HUES6 (cell line): ENCODE data around the gene BIRC7.

ENCODE experiments used
- H3K27ac ChIP-seq: 2 replicates; pipeline ENCODE4 v1.7.0; 2013; ENCODE audit warnings: low read depth, mild to moderate bottlenecking, low read length, inconsistent platforms
- H3K27me3 ChIP-seq: 2 replicates; pipeline ENCODE4 v1.6.1; 2013; ENCODE audit warnings: low read length; ENCODE audit not compliant: control insufficient read depth, insufficient read depth
- H3K36me3 ChIP-seq: 2 replicates; pipeline ENCODE4 v1.6.1; 2013; ENCODE audit warnings: low read length; ENCODE audit not compliant: control insufficient read depth, insufficient read depth
- H3K4me1 ChIP-seq: 2 replicates; pipeline ENCODE4 v1.6.1; 2013; ENCODE audit warnings: low read length; ENCODE audit not compliant: control insufficient read depth, insufficient read depth
- H3K4me3 ChIP-seq: 2 replicates; pipeline ENCODE4 v1.5.1; 2013; ENCODE audit warnings: low read depth, low read length
- H3K9ac ChIP-seq: one replicate; pipeline ENCODE4 v1.6.1; 2013; ENCODE audit warnings: mild to moderate bottlenecking, low read length
- H3K9me3 ChIP-seq: 2 replicates; pipeline ENCODE4 v1.6.1; 2013; ENCODE audit warnings: low read depth, low read length; ENCODE audit not compliant: control insufficient read depth, insufficient read depth

BIRC7 gene

DNA sequence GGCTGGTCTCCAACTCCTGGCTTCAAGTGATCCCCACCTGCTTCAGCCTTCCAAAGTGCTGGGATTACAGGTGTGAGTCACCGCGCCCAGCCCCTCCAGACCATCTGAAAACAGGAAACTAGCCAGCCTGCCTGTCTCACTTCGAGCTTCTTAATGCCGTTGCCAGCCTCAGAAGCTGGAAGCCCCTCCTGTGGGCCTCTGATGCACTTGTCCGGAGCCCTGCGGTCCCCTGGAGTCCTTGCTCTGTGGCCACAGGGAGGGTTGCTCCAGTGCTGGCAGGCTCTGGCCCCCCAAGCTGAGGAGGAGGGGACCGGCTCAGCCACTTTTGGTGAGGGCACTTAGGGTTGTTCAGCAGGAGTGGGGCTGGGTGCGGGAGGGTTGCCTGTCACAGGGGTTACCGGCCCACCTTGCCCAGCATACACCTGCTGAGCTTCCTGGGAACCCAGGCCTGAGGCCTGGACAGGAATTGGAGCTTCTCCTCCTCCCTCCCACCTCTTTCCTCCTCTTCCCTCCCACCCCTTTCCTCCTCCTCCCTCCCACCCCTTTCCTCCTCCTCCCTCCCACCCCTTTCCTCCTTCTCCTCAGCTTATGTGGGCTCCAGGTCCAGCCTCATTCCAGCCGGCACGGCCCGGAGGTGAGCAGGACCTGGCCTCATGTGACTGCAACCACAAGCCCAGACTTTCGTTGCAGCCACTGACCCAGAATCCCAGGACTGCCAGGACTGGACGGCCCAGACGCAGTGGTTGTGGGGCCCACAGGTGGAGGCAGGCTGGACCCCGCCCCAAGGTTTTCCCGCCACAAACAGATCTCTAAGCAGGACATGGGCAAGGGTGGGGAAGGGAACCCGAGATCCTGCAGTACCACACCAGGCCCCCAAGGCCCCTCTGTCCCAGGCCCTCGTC lies 9.4 kb upstream of the BIRC7 start:
- Histone ChIP-seq H3K4me3 (no peak overlapping the region), H3K27me3 (peaks cover 5% of the 10 kb centered on the region; the same call in 1 of the 2 replicates), H3K9me3 (no peaks in the 10 kb centered on the region), H3K27ac (no peak overlapping the region), H3K4me1 (peaks cover 42% of the 10 kb centered on the region), H3K36me3 (no peaks in the 10 kb centered on the region), H3K9ac (no peak overlapping the region)

DNA sequence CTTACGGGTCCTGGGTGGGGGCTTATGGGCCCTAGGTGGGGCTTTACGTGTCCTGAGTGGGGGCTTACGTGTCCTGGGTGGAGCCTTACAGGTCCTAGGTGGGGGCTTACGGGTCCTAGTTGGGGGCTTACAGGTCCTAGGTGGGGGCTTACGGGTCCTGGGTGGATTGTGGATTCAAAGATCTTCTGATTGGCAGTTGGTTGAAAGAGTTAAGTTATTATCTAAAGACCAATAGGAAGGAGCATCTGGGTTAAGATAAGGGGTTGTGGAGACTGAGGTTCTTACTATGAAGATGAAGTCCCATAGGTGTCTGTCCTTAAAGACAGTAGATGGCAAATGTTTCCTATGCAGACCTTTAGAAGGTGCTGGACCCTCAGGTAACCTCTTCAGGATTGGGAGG lies 8.4 kb upstream of the BIRC7 start:
- H3K4me1 ChIP-seq: peaks cover 48% of the 10 kb centered on the region

DNA sequence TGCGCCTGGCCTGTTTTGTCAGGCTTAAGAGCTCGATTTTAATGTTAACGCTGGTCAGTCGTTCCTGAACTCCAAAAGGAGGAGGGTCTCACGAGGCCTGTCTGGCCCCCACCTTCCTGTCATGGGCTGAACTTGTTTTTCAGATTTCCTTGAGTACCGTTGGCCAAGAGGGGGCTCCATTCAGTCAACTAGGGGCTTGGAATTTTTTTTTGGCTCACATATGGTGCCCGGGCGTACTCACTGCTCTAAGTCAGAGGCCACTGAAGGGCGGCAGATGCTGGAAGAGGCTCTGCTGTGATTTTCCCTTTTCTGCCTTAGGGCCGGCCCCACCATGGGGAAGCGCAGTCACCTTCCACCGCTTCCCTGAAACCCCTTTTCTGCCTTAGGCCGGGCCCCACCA lies 6.9 kb upstream of the BIRC7 start:
- Histone ChIP-seq H3K4me1 (peaks cover 61% of the 10 kb centered on the region), H3K27me3 (no peaks in the 10 kb centered on the region), H3K27ac (no peak overlapping the region), H3K9ac (no peak overlapping the region), H3K9me3 (no peaks in the 10 kb centered on the region), H3K36me3 (no peaks in the 10 kb centered on the region), H3K4me3 (no peak overlapping the region)

More for the DNA sequence above, 8.4 kb upstream of the BIRC7 start:
- Histone ChIP-seq H3K36me3 (no peaks in the 10 kb centered on the region), H3K9me3 (no peaks in the 10 kb centered on the region), H3K4me3 (no peak overlapping the region), H3K9ac (no peak overlapping the region), H3K27ac (no peak overlapping the region), H3K27me3 (no peaks in the 10 kb centered on the region)

DNA sequence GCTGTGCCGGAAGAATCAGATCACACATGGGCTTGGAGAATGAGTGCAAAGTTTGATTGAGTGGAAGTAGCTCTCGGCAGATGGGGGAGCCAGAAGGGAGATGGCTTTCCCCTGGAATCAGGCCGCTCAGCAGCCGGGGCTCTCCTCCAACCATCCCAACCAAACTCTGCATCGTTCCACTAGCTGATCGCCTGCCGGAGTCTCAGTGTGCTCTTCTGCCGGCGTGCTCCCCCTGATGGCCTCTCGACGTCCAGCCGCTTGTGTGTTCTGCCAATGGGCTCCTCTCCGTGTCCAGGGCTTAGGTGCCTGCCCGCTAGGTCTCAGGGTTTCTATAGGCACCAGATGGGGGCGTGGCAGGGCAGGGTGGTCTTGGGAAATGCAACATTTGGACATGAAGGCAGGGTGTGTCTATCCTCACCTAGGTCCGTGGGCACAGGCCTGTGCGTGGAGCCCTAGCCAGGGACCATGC lies 4.9 kb upstream of the BIRC7 start:
- Histone ChIP-seq H3K9me3 (no peaks in the 10 kb centered on the region), H3K27me3 (no peaks in the 10 kb centered on the region), H3K36me3 (no peaks in the 10 kb centered on the region), H3K9ac (no peak overlapping the region), H3K27ac (no peak overlapping the region), H3K4me3 (no peak overlapping the region), H3K4me1 (peaks cover 65% of the 10 kb centered on the region)

DNA sequence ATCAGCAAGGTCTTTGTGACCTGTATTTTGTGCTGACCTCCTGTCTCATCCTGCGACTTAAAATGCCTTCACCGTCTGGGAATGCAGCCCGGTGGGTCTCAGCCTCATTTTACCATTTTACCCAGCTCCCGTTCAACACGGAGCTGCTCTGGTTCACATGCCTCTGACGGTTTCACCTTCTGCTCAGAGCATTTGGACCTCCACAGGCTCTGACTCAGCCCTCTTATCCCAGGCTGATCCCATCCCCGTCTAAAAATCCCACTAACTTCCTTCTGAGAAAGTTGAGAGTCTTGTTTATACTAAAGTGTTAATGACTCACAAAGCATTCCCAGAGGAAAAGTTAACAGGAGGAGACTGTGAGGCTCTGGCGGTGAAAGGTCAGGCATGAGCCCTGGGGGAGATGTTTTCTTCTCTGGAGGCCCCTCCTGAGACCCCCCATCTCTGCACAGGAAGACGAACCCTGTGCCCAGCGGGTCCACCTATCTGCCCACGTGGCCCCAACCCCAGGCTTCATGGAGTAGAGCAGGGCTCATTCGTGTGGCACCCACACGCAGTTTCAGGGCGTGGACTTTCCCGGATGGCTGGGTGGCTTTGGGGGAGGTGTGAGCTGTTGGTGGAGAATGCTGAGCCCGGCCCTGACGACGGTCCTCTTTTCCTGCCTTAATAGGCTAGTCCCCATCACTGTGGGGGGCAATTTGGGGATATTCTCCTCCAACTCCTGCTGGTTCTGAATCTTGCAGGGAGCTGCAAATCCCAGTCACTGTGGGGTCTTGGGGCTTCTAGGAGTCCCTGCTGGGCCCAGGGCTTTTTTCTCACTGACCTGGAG lies 3.3 kb upstream of the BIRC7 start:
- peaks cover 64% of the 10 kb centered on the region for H3K4me1 ChIP-seq
- H3K4me3 ChIP-seq: no peak overlapping the region
- no peaks in the 10 kb centered on the region for H3K9me3 ChIP-seq
- peak overlapping the region; percentile 11 for H3K9ac ChIP-seq
- no peaks in the 10 kb centered on the region for H3K27me3 ChIP-seq
- no peaks in the 10 kb centered on the region for H3K36me3 ChIP-seq
- H3K27ac ChIP-seq: no peak overlapping the region; the same call in 1 of the 2 replicates

DNA sequence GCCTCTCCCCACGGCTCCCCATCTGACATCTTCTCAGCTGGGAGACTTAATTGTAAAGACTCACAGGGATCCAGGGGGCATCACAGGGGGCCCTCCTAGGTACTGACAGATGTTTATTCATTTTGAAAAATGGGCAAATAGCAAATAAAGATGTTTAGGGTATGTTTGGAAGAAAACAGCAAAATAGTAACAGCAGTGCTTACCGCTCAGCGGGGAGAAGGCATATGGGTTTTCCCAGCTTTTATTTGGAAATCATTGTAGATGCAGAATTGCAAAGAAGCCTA lies 2.7 kb upstream of the BIRC7 start:
- no peak overlapping the region for H3K4me3 ChIP-seq
- H3K27ac ChIP-seq: no peak overlapping the region
- no peaks in the 10 kb centered on the region for H3K27me3 ChIP-seq

DNA sequence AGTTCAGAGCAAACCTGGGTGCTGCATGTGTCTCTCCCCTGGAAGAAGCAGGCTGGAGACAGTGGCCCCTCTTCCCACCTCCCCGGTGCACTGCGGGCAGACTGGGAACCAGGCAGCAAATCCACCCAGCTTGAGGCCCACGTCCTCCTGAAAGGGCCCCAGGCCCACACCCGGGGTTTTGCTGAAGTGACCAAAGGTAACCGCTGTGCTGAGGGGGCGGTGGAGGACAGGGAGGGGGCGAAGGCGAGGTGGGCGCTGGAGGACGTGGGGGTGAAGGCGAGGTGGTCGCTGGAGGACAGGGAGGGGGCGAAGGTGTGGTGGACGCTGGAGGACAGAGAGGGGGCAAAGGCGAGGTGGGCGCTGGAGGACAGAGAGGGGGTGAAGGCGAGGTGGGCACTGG lies 1.8 kb upstream of the BIRC7 start:
- Histone ChIP-seq H3K9me3 (no peaks in the 10 kb centered on the region), H3K9ac (no peak overlapping the region), H3K4me3 (no peak overlapping the region), H3K27ac (no peak overlapping the region), H3K36me3 (no peaks in the 10 kb centered on the region), H3K27me3 (no peaks in the 10 kb centered on the region), H3K4me1 (peaks cover 57% of the 10 kb centered on the region)

More for the DNA sequence above, 2.7 kb upstream of the BIRC7 start:
- H3K9me3 ChIP-seq: no peaks in the 10 kb centered on the region
- H3K36me3 ChIP-seq: no peaks in the 10 kb centered on the region
- H3K9ac ChIP-seq: no peak overlapping the region
- H3K4me1 ChIP-seq: peaks cover 64% of the 10 kb centered on the region

DNA sequence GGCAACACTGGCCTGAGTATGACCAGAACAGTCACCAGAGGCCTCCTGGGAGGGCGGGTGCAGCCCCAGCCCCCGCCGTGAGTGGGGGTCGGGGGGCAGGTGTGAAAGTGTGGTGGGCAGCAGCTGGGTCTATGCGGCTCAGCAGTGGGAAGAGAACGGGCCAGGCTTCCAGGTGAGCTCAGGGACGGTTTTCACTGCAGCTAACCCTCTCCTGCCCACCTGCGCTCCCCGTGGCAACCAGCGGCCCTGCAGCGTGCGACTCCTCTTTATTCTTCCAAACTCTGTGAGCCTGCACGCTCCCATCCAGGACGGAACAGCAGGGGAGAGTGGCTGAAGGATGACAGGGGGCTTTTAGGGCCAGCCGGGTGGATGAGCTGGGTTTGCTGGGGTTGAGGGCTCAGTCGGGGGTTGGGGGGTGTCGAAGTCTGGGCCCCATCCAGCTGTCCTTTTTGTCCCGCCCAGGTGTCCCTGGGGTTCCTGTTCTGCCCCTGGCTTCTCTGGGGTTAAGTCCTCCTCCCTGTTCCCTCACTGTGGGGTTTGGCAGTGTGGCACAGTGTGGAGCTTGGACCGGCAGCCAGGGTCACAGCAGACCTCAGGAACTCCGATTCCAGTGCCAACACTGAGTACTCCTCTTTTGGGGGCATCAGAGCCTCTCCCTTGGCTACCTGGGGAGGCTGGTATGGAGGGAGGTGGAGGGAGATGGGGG lies 859 bp upstream of the BIRC7 start:
- H3K4me1 ChIP-seq: peaks cover 49% of the 10 kb centered on the region

DNA sequence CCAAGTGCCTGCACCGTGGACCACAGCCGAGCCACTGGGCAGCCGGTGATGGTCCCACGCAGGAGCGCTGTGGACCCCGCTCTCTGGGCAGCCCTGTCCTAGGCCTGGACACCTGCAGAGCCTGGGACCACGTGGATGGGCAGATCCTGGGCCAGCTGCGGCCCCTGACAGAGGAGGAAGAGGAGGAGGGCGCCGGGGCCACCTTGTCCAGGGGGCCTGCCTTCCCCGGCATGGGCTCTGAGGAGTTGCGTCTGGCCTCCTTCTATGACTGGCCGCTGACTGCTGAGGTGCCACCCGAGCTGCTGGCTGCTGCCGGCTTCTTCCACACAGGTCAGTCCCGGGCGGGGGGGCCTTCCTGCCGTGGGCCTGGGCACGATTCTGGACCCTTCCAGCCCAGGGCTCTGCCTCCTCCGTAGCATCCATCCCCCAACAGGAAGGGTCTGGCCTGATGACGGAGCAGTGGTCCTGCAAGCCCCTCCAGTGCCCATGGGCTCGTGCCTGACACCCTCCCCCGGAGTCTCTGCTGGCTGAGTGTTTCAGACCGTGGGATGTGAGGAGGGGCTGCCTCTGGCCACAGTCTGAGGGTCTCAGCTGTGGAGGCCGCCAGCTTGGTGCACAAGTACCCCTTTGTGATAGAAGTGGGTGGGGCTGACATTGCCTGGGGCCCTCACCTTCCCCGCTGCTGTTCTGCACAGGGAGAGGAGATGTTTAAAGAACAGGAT lies 572 bp downstream of the BIRC7 start:
- no peaks in the 10 kb centered on the region for H3K27me3 ChIP-seq
- no peak overlapping the region for H3K4me3 ChIP-seq
- no peaks in the 10 kb centered on the region for H3K9me3 ChIP-seq
- no peak overlapping the region for H3K9ac ChIP-seq
- H3K27ac ChIP-seq: no peak overlapping the region
- peaks cover 36% of the 10 kb centered on the region for H3K4me1 ChIP-seq
- H3K36me3 ChIP-seq: no peaks in the 10 kb centered on the region

More for the DNA sequence above, 859 bp upstream of the BIRC7 start:
- Histone ChIP-seq H3K27ac (no peak overlapping the region), H3K27me3 (no peaks in the 10 kb centered on the region), H3K9ac (no peak overlapping the region), H3K4me3 (0 out of 2 replicates have a peak overlapping the region, but pooled peaks have one; percentile 20), H3K9me3 (no peaks in the 10 kb centered on the region), H3K36me3 (no peaks in the 10 kb centered on the region)

DNA sequence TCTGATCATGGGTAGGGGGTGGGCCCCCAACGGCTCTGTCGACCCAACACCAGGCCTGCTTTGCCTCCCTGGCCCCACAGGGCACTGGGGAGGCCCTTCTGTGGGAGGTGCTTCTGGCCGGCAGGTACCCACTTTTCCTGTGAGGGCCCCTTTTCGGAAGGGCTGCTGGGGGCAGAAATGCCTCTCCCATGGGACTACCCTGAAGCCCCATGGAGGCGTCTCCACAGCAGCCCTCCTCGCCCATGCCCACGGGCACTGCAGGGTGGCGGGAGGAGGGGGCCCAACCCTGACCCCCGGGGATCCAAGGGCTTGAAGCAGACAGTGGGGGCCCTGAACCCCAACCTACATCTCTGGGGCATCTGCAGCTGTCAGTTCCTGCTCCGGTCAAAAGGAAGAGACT lies 2.3 kb downstream of the BIRC7 start:
- H3K27me3 ChIP-seq: no peaks in the 10 kb centered on the region
- no peaks in the 10 kb centered on the region for H3K36me3 ChIP-seq
- no peak overlapping the region for H3K27ac ChIP-seq
- H3K9me3 ChIP-seq: no peaks in the 10 kb centered on the region
- H3K9ac ChIP-seq: no peak overlapping the region
- H3K4me3 ChIP-seq: no peak overlapping the region
- H3K4me1 ChIP-seq: peaks cover 23% of the 10 kb centered on the region
